HepG2 (cell line): ENCODE measurements around the gene OTOP2. TPM values are rescaled to one million over a fixed set of nuclear protein-coding genes. Genes with fewer than 3 reads are reported as not detected.

Experiments used
- BRCA1 ChIP-seq: sonication (generic); formaldehyde crosslinking; IDR thresholded peaks from 2 replicates; pipeline ENCODE4 v1.4.0; 2020; ENCODE audit warnings: missing genetic modification reagents
- DPF2 ChIP-seq: sonication (generic); formaldehyde crosslinking; IDR thresholded peaks from 2 replicates; pipeline ENCODE4 v1.4.0; 2020; ENCODE audit warnings: mild to moderate bottlenecking, low read depth, missing genetic modification reagents, borderline replicate concordance
- GATA4 ChIP-seq: sonication (generic); IDR thresholded peaks from 2 replicates; pipeline ENCODE4 v1.6.1; 2016; ENCODE audit warnings: antibody characterized with exemption, low read depth, borderline replicate concordance
- KMT2B ChIP-seq: IDR thresholded peaks from 2 replicates; pipeline ENCODE4 v1.6.1; 2016; ENCODE audit warnings: missing genetic modification reagents, missing compliant biosample characterization
- PLRG1 ChIP-seq: fragments of 450-650 bp; conservative IDR thresholded peaks from 2 replicates; pipeline ENCODE4 v1.6.1; 2016
- SKI ChIP-seq: fragments of 450-650 bp; IDR thresholded peaks from one replicate; pipeline ENCODE4 v1.6.1; 2018; ENCODE audit warnings: mild to moderate bottlenecking; ENCODE audit not compliant: partially characterized antibody
- SMAD1 ChIP-seq: sonication (generic); formaldehyde crosslinking; IDR thresholded peaks from 2 replicates; pipeline ENCODE4 v1.4.0; 2020; ENCODE audit warnings: missing genetic modification reagents, low read depth, mild to moderate bottlenecking, borderline replicate concordance
- SNAPC2 ChIP-seq: sonication (generic); formaldehyde crosslinking; IDR thresholded peaks from 2 replicates; pipeline ENCODE4 v1.8.1; 2022; ENCODE audit warnings: mild to moderate bottlenecking, missing genetic modification reagents
- SSRP1 ChIP-seq: IDR thresholded peaks from 2 replicates; pipeline ENCODE4 v1.6.1; 2016; ENCODE audit warnings: control low read depth
- TAF15 ChIP-seq: fragments of 200-400 bp; formaldehyde crosslinking; IDR thresholded peaks from one replicate; pipeline ENCODE4 v1.6.1; 2018; ENCODE audit warnings: mild to moderate bottlenecking, low read depth, low read length; ENCODE audit not compliant: poor library complexity, severe bottlenecking
- TARDBP ChIP-seq: sonication (generic); formaldehyde crosslinking; IDR thresholded peaks from 2 replicates; pipeline ENCODE4 v1.8.0; 2022; ENCODE audit warnings: mild to moderate bottlenecking, missing genetic modification reagents
- TP53 ChIP-seq: sonication (generic); formaldehyde crosslinking; conservative IDR thresholded peaks from 2 replicates; pipeline ENCODE4 v1.4.0; 2020; ENCODE audit warnings: missing genetic modification reagents
- ZBTB42 ChIP-seq: sonication (generic); formaldehyde crosslinking; IDR thresholded peaks from 2 replicates; pipeline ENCODE4 v1.5.0; 2020; ENCODE audit warnings: mild to moderate bottlenecking, missing genetic modification reagents
- ZNF17 ChIP-seq: sonication (generic); formaldehyde crosslinking; IDR thresholded peaks from 2 replicates; pipeline ENCODE4 v1.5.0; 2020; ENCODE audit warnings: mild to moderate bottlenecking, missing genetic modification reagents
- ZNF24 ChIP-seq: fragments of 450-650 bp; IDR thresholded peaks from 2 replicates; pipeline ENCODE4 v1.6.1; 2017; ENCODE audit warnings: antibody characterized with exemption, mild to moderate bottlenecking
- ZNF567 ChIP-seq: sonication (generic); formaldehyde crosslinking; IDR thresholded peaks from 2 replicates; pipeline ENCODE4 v1.8.1; 2023; ENCODE audit warnings: mild to moderate bottlenecking, missing genetic modification reagents, borderline replicate concordance
- ZSCAN25 ChIP-seq: sonication (generic); formaldehyde crosslinking; IDR thresholded peaks from 2 replicates; pipeline ENCODE4 v1.8.0; 2022; ENCODE audit warnings: mild to moderate bottlenecking, missing genetic modification reagents
- ZSCAN30 ChIP-seq: sonication (generic); formaldehyde crosslinking; IDR thresholded peaks from 2 replicates; pipeline ENCODE4 v1.5.0; 2020; ENCODE audit warnings: mild to moderate bottlenecking, missing genetic modification reagents
- polyA plus RNA-seq, 8 experiments: library from polyadenylated mRNA; depleted of rRNA in 3 of 8; stranded (reverse) in 7 of 8; unstranded in 1 of 8; fragments of >200 nt; fragmentation: Illumina TruSeq in 4 of 8; extraction: Trizol in 4 of 8; gene quantifications; 2 replicates each; pipeline versions ENCODE4 v1.2.1 to v1.2.3, GENCODE V29; 2011 to 2016; ENCODE audit warnings: low read depth in 4 of 8, missing spikeins in 1 of 8, mixed read lengths in 1 of 8; ENCODE audit not compliant: insufficient read depth in 1 of 8
- total RNA-seq, 5 experiments: library from RNA; depleted of rRNA; stranded (reverse); fragments of >200 nt; fragmentation: Illumina TruSeq; extraction: Trizol; gene quantifications; 2 replicates each; pipeline ENCODE4 v1.2.3, GENCODE V29; 2016; ENCODE audit warnings: low read depth in 1 of 5
- TF ChIP-seq, protein P1 (sequence below): sonication (generic); formaldehyde crosslinking; IDR thresholded peaks from 2 replicates; pipeline ENCODE4 v1.4.0; 2020; ENCODE audit warnings: mild to moderate bottlenecking, missing genetic modification reagents
- TF ChIP-seq, protein P2 (sequence below), 2 experiments: fragments of 450-650 bp in 1 of 2; sonication (generic) in 1 of 2; formaldehyde crosslinking in 1 of 2; IDR thresholded peaks; 2 replicates each; pipeline versions ENCODE4 v1.6.1 to v1.8.0; 2016 to 2022; ENCODE audit warnings: antibody characterized with exemption in 1 of 2, mild to moderate bottlenecking in 1 of 2, missing genetic modification reagents in 1 of 2

The OTOP2 gene
- total and polyA plus RNA-seq, 2 of the 13 experiments (the other 11 are each of a cell fraction or from before 2014, with no cell fraction given): not detected

DNA sequence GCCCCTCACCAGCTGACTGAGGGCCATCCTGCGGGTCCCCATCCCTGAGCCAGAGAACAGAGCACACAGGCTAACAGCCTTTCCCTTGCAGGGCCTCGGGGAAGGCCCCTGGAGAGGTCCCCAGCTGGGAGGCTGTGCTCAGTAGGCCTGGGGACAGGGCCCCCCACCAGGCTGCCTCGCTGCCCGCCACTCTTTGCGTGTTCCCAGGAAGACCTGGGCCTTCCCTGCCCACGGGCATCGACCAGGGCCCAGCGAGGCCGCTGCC, 47.7 kb downstream of the OTOP2 start (continued):
- TF ChIP-seq, protein P1, sequence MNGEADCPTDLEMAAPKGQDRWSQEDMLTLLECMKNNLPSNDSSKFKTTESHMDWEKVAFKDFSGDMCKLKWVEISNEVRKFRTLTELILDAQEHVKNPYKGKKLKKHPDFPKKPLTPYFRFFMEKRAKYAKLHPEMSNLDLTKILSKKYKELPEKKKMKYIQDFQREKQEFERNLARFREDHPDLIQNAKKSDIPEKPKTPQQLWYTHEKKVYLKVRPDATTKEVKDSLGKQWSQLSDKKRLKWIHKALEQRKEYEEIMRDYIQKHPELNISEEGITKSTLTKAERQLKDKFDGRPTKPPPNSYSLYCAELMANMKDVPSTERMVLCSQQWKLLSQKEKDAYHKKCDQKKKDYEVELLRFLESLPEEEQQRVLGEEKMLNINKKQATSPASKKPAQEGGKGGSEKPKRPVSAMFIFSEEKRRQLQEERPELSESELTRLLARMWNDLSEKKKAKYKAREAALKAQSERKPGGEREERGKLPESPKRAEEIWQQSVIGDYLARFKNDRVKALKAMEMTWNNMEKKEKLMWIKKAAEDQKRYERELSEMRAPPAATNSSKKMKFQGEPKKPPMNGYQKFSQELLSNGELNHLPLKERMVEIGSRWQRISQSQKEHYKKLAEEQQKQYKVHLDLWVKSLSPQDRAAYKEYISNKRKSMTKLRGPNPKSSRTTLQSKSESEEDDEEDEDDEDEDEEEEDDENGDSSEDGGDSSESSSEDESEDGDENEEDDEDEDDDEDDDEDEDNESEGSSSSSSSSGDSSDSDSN: no peak; the same call in 1 of the 2 replicates
- TF ChIP-seq ZNF567: no peak
- no peak for TF ChIP-seq KMT2B (CRISPR knock-in tag)
- TF ChIP-seq TARDBP (CRISPR knock-in tag): no peak
- no peak for TF ChIP-seq GATA4
- no peak for TF ChIP-seq ZBTB42 (CRISPR knock-in tag)
- TF ChIP-seq ZSCAN25 (CRISPR knock-in tag): no peak
- TF ChIP-seq ZSCAN30 (CRISPR knock-in tag): no peak
- no peak for TF ChIP-seq PLRG1
- no peak for TF ChIP-seq SKI
- TF ChIP-seq BRCA1 (CRISPR knock-in tag): no peak
- no peak for TF ChIP-seq SMAD1 (CRISPR knock-in tag)
- no peak for TF ChIP-seq ZNF24
- no peak for TF ChIP-seq DPF2 (CRISPR knock-in tag)
- no peak for TF ChIP-seq TAF15
- no peak for TF ChIP-seq TP53 (CRISPR knock-in tag)
- no peak for TF ChIP-seq SSRP1 (CRISPR knock-in tag)
- TF ChIP-seq, protein P2, sequence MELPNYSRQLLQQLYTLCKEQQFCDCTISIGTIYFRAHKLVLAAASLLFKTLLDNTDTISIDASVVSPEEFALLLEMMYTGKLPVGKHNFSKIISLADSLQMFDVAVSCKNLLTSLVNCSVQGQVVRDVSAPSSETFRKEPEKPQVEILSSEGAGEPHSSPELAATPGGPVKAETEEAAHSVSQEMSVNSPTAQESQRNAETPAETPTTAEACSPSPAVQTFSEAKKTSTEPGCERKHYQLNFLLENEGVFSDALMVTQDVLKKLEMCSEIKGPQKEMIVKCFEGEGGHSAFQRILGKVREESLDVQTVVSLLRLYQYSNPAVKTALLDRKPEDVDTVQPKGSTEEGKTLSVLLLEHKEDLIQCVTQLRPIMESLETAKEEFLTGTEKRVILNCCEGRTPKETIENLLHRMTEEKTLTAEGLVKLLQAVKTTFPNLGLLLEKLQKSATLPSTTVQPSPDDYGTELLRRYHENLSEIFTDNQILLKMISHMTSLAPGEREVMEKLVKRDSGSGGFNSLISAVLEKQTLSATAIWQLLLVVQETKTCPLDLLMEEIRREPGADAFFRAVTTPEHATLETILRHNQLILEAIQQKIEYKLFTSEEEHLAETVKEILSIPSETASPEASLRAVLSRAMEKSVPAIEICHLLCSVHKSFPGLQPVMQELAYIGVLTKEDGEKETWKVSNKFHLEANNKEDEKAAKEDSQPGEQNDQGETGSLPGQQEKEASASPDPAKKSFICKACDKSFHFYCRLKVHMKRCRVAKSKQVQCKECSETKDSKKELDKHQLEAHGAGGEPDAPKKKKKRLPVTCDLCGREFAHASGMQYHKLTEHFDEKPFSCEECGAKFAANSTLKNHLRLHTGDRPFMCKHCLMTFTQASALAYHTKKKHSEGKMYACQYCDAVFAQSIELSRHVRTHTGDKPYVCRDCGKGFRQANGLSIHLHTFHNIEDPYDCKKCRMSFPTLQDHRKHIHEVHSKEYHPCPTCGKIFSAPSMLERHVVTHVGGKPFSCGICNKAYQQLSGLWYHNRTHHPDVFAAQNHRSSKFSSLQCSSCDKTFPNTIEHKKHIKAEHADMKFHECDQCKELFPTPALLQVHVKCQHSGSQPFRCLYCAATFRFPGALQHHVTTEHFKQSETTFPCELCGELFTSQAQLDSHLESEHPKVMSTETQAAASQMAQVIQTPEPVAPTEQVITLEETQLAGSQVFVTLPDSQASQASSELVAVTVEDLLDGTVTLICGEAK (IDR thresholded peaks at IDR 0.05): no peak
- TF ChIP-seq, protein P2 (CRISPR knock-in tag; IDR thresholded peaks at IDR 0.05): 0 out of 2 replicates have a peak, but pooled peaks have one; percentile 48
- no peak for TF ChIP-seq SNAPC2
- TF ChIP-seq ZNF17: no peak
